Measurements from ENCODE around the gene STX17. TPM values are rescaled to one million over a fixed set of nuclear protein-coding genes. Genes with fewer than 3 reads are reported as not detected.

Gene STX17
- total and polyA plus RNA-seq, 2 donors (not counting 3 experiments of a cell fraction or from before 2014, with no cell fraction given), result 5.3 to 17.6 TPM

GRCh38 chr9:99873531-99873930 lies 32.9 kb upstream of the STX17 start:
- BruUV-seq (replicated peaks), result no TSS peak
- H3K9ac ChIP-seq (replicated peaks; ENCODE audit: extremely low read depth, insufficient read depth, low read length), result no peak overlapping the region
- H3K4me1 ChIP-seq (ENCODE audit: control insufficient read depth, extremely low read depth, insufficient read depth, low read length), result no peaks in the 10 kb centered on the region
- TF ChIP-seq JUN (IDR thresholded peaks at IDR 0.05; ENCODE audit: borderline replicate concordance, insufficient read depth, insufficient read length, low read depth) (no peak), FOS (IDR thresholded peaks at IDR 0.05; ENCODE audit: borderline replicate concordance, insufficient read depth, low read length) (no peak), GATA2 (IDR thresholded peaks at IDR 0.05; ENCODE audit: insufficient read depth, insufficient read length, low read depth, low read length) (no peak), POLR2A (IDR thresholded peaks at IDR 0.05; ENCODE audit: low read depth, low read length) (no peak), EZH2 (IDR thresholded peaks at IDR 0.05; ENCODE audit: borderline replicate concordance, low read depth, low read length, severe bottlenecking) (no peak), MYC (IDR thresholded peaks at IDR 0.05; ENCODE audit: low read depth, low read length) (no peak), POLR2AphosphoS5 (IDR thresholded peaks at IDR 0.05; ENCODE audit: insufficient read depth, low read depth, low read length) (no peak)
- TF ChIP-seq, protein P1, sequence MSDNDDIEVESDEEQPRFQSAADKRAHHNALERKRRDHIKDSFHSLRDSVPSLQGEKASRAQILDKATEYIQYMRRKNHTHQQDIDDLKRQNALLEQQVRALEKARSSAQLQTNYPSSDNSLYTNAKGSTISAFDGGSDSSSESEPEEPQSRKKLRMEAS (IDR thresholded peaks at IDR 0.05; ENCODE audit: insufficient read depth, insufficient read length), result no peak
- TF ChIP-seq, protein P2, sequence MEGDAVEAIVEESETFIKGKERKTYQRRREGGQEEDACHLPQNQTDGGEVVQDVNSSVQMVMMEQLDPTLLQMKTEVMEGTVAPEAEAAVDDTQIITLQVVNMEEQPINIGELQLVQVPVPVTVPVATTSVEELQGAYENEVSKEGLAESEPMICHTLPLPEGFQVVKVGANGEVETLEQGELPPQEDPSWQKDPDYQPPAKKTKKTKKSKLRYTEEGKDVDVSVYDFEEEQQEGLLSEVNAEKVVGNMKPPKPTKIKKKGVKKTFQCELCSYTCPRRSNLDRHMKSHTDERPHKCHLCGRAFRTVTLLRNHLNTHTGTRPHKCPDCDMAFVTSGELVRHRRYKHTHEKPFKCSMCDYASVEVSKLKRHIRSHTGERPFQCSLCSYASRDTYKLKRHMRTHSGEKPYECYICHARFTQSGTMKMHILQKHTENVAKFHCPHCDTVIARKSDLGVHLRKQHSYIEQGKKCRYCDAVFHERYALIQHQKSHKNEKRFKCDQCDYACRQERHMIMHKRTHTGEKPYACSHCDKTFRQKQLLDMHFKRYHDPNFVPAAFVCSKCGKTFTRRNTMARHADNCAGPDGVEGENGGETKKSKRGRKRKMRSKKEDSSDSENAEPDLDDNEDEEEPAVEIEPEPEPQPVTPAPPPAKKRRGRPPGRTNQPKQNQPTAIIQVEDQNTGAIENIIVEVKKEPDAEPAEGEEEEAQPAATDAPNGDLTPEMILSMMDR (IDR thresholded peaks at IDR 0.05; ENCODE audit: extremely low read depth in 1 of 2, insufficient read depth in 1 of 2, low read depth in 1 of 2, low read length in 2 of 2), result no peak
- intact Hi-C loops (cut with micrococcal nuclease) (no loop called here), dilution Hi-C loops (cut with MboI; ENCODE audit: extremely low pct_ligation_motif_present, low sequenced_read_pairs) (no loop called here)
- ChIA-PET CTCF (interaction anchor here (0.9 kb wide), 1 partner anchor 10 kb away, joined by 3 read pairs; no protein-coding TSS in a partner anchor), POLR2A (no interaction called here)
- FAIRE-seq, result no peak
- H3K36me3 ChIP-seq (ENCODE audit: control insufficient read depth in 2 of 2, extremely low read depth in 1 of 2, insufficient read depth in 2 of 2, low read length in 2 of 2), result no peaks in the 10 kb centered on the region
- no peaks in the 10 kb centered on the region for H3K9me3 ChIP-seq (replicated peaks; ENCODE audit: control insufficient read depth, insufficient read depth, low read length)
- no peaks in the 10 kb centered on the region for H4K20me1 ChIP-seq (replicated peaks; ENCODE audit: control insufficient read depth, extremely low read depth, insufficient read depth, low read length)
- no peak for DNase-seq (ENCODE audit: low read depth, low spot score)
- no peaks in the 10 kb centered on the region for H3K9me1 ChIP-seq (replicated peaks; ENCODE audit: control insufficient read depth, extremely low read depth, insufficient read depth, low read length)
- H3K27ac ChIP-seq (ENCODE audit: insufficient read depth, low read depth, low read length), result no peak overlapping the region
- no peak overlapping the region for H2AFZ ChIP-seq (ENCODE audit: low read depth, low read length)
- no peak overlapping the region for H3K4me2 ChIP-seq (ENCODE audit: insufficient read depth, low read length)
- no peaks in the 10 kb centered on the region for H3K27me3 ChIP-seq (ENCODE audit: control insufficient read depth in 2 of 2, insufficient read depth in 2 of 2, low read length in 2 of 2)
- H3K4me3 ChIP-seq (replicated peaks in 1 of 3; ENCODE audit: insufficient read depth in 1 of 3, low read depth in 1 of 3, low read length in 3 of 3), result no peak overlapping the region
- no peaks in the 10 kb centered on the region for H3K79me2 ChIP-seq (ENCODE audit: control insufficient read depth, insufficient read depth, low read length)
